Gastrocnemius medialis (tissue), 4 donors: Measurements from ENCODE around the gene FCHO2.

Experiments used
- CTCF ChIP-seq, 5 experiments: fragments of 450-650 bp in 3 of 5; fragments of 200-600 bp in 2 of 5; sonication (generic) in 2 of 5; IDR thresholded peaks in 4 of 5; conservative IDR thresholded peaks in 1 of 5; 1 replicate in 4 of 5; 2 replicates in 1 of 5; pipeline ENCODE4 v1.5.1; 2016 to 2019; ENCODE audit warnings: antibody characterized with exemption in 5 of 5, mild to moderate bottlenecking in 3 of 5, moderate library complexity in 3 of 5
- POLR2A ChIP-seq, 2 donors: fragments of 450-650 bp; IDR thresholded peaks; one replicate each; pipeline ENCODE4 v1.6.1; 2017; ENCODE audit warnings: antibody characterized with exemption in 2 of 2, mild to moderate bottlenecking in 2 of 2, moderate library complexity in 2 of 2

- TF ChIP-seq POLR2A (IDR thresholded peaks at IDR 0.05) = no peak
- peak in 2 of 5 experiments; percentile 18 to 19 for TF ChIP-seq CTCF (IDR thresholded peaks at IDR 0.05 in 4 of 5, conservative IDR thresholded peaks at IDR 0.05 in 1 of 5)
Observed at GRCh38 chr5:72920690-72921502, 34.9 kb upstream of the FCHO2 start.
